Left colon (tissue), 2 donors: ENCODE results near the gene PREPL. TPM values are rescaled to one million over a fixed set of nuclear protein-coding genes. Genes with fewer than 3 reads are reported as not detected.
A peak's percentile ranks its signal among the peaks of the same experiment; 100 is the strongest.
"Not testable (repeated sequence)": the region's sequence is repeated elsewhere in the genome, so short reads cannot be mapped to it uniquely, and the experiment has no call there.

Experiments
- ATAC-seq: fragments of 200-7000 bp; cut with Tn5 transposase; one replicate; pipeline ENCODE4 v1.9.1; 2020; ENCODE audit warnings: mild to moderate bottlenecking, moderate library complexity
- DNase-seq, 2 donors: peaks; one replicate each; pipeline ENCODE4 v3.0.0-alpha.2; 2020
- intact Hi-C, 2 donors: fragments of 100-400 bp; cut with DNase I in 1 of 2; cut with micrococcal nuclease in 1 of 2; formaldehyde crosslinking; loops; one replicate each; pipeline versions ENCODE4 v1.11.2 to v1.14.0; 2022; cut with DNase I, micrococcal nuclease
- total RNA-seq, 2 donors: library from RNA; stranded (reverse); fragmentation: NEBNext Ultra II Directional; extraction: Animal tissue kit (Norgen Biotek cat#: 25700); gene quantifications; one replicate each; pipeline ENCODE4 v1.2.1, GENCODE V29; 2021
- donor health status: DM: no; HTN: no; CAD: no.
- donor health status: DM: yes; HTN: yes; CAD: no.

PREPL gene
- total RNA-seq, 2 donors from 2014 or later = 28.4 to 32.4 TPM

GRCh38 chr2:44304258-44304657 lies 57.0 kb downstream of the PREPL start:
- intact Hi-C loops = no loop called here
- ATAC-seq = no peak
- DNase-seq = no peak

GRCh38 chr2:44303766-44304165 lies 57.5 kb downstream of the PREPL start:
- DNase-seq, intact Hi-C loops, ATAC-seq: not testable (repeated sequence)

DNA sequence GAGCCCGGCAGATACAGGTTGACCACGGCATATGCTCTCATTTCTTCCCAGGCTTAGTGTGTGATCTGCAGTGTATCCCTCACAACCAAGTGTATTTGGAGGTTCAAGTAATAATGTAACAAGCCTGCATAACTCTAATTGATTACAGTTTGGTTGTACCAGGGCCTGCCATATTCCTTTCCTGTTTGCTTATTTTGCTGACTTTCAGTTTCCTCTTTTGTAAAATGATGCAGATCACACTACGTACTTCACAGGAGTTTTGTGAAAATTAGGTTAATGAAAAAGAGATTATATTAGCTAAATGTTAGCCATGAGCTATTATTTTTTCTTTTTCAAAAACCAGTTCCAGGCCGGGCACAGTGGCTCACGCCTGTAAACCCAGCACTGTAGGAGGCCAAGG lies 60.2 kb downstream of the PREPL start:
- intact Hi-C loops = no loop called here
- DNase-seq (no peak), ATAC-seq (no peak)

GRCh38 chr2:44299635-44300034 lies 61.7 kb downstream of the PREPL start:
- intact Hi-C loops = loop anchor here in 1 of 2 donors (10.0 kb wide), 1 partner anchor 215 kb away; no protein-coding TSS in a partner anchor
- no peak for DNase-seq
- no peak for ATAC-seq

DNA sequence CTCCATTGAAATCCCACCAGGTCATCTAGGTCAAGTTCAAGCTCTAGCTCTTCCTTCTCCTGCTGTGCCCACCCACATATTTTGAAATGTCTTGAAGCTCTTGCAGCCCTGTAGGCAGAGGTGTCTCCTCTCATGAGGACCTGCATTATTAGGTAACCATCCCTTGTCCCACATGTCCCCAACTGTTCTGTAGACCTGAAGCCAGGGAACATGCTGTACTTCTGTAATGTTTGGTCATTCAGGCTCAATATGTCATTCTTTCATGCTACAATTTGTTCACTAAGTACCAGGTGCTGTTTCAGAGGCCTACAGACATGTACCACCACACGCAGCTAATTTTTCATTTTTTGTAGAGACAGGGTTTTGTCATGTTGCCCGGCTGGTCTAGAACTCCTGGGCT lies 63.9 kb downstream of the PREPL start:
- no peak for ATAC-seq
- intact Hi-C loops = loop anchor here in 1 of 2 donors (10.0 kb wide), 1 partner anchor 213 kb away; no protein-coding TSS in a partner anchor
- DNase-seq = no peak

- peak; percentile 65 for ATAC-seq
- DNase-seq = no peak
- intact Hi-C loops = loop anchor here in 1 of 2 donors (10.0 kb wide), 1 partner anchor 212 kb away; no protein-coding TSS in a partner anchor
Observed at GRCh38 chr2:44296653-44297052, 64.6 kb downstream of the PREPL start.

GRCh38 chr2:44295633-44296359 lies 65.5 kb downstream of the PREPL start:
- no peak for ATAC-seq
- intact Hi-C loops = loop anchor here in 1 of 2 donors (10.0 kb wide), 1 partner anchor 211 kb away; no protein-coding TSS in a partner anchor
- no peak for DNase-seq

DNA sequence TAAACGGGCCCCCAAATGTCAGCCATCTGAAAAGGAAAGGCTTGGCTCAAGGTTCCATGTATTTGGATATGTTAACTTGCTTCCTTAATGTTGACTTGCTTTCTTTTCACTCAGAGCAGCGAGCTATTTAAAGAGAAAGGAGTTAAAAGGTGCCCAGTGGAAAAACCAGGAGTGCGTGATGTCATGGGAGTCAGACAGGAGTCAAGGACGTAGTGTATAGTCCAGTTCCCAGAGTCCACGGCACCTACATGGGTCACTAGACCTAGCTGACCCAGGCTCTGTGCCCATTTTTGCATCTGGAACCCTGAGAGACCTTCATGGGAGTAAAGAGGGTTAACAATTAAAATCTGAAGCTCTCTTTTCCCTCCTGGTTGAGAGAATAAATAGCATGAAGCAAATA lies 66.2 kb downstream of the PREPL start:
- ATAC-seq = no peak
- intact Hi-C loops = loop anchor here in 1 of 2 donors (10.0 kb wide), 1 partner anchor 210 kb away; no protein-coding TSS in a partner anchor
- no peak for DNase-seq

DNA sequence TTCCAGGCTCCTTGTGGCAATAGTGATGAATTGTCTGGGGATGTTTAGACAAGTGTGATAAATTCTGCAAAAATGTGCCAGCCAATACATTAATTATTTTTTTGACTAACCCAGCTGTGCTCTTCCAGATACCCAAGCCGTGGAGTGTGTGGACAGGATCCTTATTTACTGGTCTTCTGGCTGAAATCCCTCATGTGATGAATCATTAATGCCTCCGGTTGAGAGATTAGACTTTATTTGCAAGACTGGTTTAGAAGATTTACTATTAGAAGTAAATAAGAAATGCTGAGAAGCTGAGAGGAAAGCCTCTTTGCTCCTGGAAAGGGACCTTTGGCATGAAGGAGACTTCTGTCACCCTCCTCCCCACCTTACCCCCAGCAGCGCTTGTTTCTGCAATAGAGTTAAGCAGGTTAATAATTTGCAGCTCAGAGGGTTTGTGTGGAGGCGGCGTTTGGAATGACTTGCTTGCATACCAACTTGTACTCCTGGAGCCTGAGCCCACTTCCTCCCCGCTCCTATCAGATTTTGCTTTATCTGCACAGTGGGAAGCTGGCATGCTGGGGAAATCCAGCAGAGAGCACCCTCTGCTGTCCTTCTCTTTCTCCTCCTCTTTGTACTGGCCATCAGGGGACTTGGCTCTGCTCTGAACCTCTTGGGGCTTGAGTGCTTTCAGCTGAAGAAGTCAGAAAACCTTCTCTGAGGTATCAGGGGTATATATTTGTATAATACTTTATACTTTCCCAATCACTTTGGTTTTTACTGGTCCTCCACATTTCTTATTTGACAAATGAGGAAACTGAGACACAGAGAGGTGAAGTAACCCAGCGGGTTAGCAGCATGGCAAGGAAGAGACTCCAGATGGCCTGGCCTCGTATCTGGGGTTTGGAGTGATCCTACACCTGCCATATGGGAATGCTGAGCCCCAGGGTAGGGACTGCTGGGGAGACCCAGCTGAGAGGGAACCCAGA lies 69.7 kb downstream of the PREPL start:
- DNase-seq (peak; percentile 62 to 84), ATAC-seq (peak; percentile 93)
- intact Hi-C loops = loop anchor here in 1 of 2 donors (5.0 to 10.0 kb wide), 2 partner anchors 207 to 249 kb away; no protein-coding TSS in a partner anchor

- ATAC-seq = no peak
- no peak for DNase-seq
- intact Hi-C loops = loop anchor here in 1 of 2 donors (5.0 to 10.0 kb wide), 2 partner anchors 205 to 248 kb away; no protein-coding TSS in a partner anchor
Observed at GRCh38 chr2:44290261-44290660, 71.0 kb downstream of the PREPL start.

- intact Hi-C loops = no loop called here
- ATAC-seq = peak; percentile 44
Observed at GRCh38 chr2:44286884-44287638, 74.2 kb downstream of the PREPL start.

GRCh38 chr2:44286119-44286883 lies 75.0 kb downstream of the PREPL start:
- ATAC-seq = no peak
- no peak for DNase-seq
- intact Hi-C loops = no loop called here

More at GRCh38 chr2:44286884-44287638, 74.2 kb downstream of the PREPL start:
- no peak for DNase-seq

DNA sequence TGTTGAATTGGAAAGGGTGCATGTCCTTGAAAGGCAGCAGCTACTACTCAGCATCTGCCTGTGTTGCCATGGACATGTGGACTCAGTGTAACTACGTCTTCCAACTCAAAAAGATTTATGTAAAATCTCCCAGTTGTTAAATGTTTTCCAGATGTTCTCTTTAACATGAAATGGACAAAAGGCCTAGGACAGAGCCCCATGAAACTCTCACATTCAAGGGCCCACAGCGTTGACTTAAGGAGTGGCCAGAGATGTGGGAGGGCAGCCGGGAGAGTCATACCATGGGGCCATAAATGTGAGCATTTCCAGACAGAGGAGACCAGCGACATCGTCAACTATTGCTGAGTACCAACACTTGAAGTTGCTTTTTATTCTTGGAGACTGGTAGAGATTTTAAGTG lies 76.1 kb downstream of the PREPL start:
- ATAC-seq (peak; percentile 87), DNase-seq (no peak)
- intact Hi-C loops = no loop called here

- DNase-seq (no peak), ATAC-seq (no peak)
- intact Hi-C loops = no loop called here
Observed at GRCh38 chr2:44283116-44283666, 78.1 kb downstream of the PREPL start.

DNA sequence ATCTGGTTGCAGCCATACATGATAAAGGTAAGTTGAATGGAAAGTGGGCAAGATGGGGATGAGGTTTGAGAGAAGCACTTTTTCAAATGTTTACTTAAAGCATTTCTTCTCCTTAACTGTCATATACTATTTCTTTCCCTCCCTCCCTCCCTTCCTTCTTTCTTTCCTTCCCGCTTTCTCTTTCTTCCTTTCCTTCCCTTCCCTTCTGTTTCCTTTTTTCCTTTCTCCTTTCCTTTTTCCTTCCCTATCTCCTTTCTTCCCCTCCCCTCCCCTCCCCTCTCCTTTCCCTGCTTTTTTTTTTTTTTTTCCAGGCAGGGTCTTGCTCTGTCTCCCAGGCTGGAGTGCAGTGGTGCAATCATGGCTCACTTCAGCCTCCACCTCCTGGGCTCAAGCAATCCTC lies 80.4 kb downstream of the PREPL start:
- no peak for DNase-seq
- intact Hi-C loops = no loop called here
- ATAC-seq = no peak

- intact Hi-C loops = no loop called here
- DNase-seq (no peak), ATAC-seq (peak; percentile 10)
Observed at GRCh38 chr2:44277541-44277940, 83.8 kb downstream of the PREPL start.

DNA sequence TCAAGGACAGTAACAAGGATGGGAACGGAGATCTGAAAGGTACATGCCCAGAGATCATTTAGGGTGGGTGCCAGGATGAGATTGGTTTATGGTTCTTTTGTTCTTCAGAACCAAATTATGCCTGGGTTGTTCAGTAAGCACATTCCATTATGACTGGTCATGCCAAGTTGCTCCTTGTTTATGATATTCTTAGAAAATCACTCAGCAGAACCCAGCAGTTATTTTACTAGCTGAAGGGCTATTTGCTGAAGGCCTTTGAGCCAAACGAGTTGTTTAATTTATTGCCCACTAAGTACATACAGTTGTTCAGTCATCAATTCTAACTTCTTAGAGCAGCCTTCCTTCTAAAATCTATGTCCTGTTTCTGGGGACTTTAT lies 85.4 kb downstream of the PREPL start:
- peak; percentile 82 for ATAC-seq
- intact Hi-C loops = no loop called here
- no peak for DNase-seq

GRCh38 chr2:44273596-44273995 lies 87.7 kb downstream of the PREPL start:
- no peak for DNase-seq
- intact Hi-C loops = no loop called here
- ATAC-seq = no peak
